Forelimb muscle (tissue), 1 donor: ENCODE results near the gene FXYD1. TPM values are rescaled to one million over a fixed set of nuclear protein-coding genes. Genes with fewer than 3 reads are reported as not detected.

ENCODE experiments used
- DNase-seq: peaks from one replicate; pipeline ENCODE4 v3.0.0-alpha.2; 2013; ENCODE audit warnings: low read depth
- polyA plus RNA-seq: library from polyadenylated mRNA; unstranded; fragments of 120-200 nt; gene quantifications from one replicate; pipeline ENCODE4 v1.2.1, GENCODE V29; 2013; ENCODE audit not compliant: insufficient read length

Gene FXYD1
- polyA plus RNA-seq, 1 donor, result 261 TPM

GRCh38 chr19:35107545-35107944, 31.1 kb upstream of the FXYD1 start:
- DNase-seq, result no peak

GRCh38 chr19:35108730-35109129, 29.9 kb upstream of the FXYD1 start:
- no peak for DNase-seq

GRCh38 chr19:35109395-35110112, 29.1 kb upstream of the FXYD1 start:
- no peak for DNase-seq

GRCh38 chr19:35110974-35111373, 27.6 kb upstream of the FXYD1 start:
- no peak for DNase-seq

- DNase-seq, result no peak
Observed at GRCh38 chr19:35112995-35113688, 25.5 kb upstream of the FXYD1 start.

- no peak for DNase-seq
Observed at GRCh38 chr19:35114353-35115176, 24.1 kb upstream of the FXYD1 start.

- no peak for DNase-seq
Observed at GRCh38 chr19:35115177-35115951, 23.3 kb upstream of the FXYD1 start, which contains the start of gene FXYD3. FXYD3 (plus strand) TSS chr19:35115823; CDS start chr19:35119377, 3,554 bp downstream.

GRCh38 chr19:35116072-35116801, 22.4 kb upstream of the FXYD1 start:
- DNase-seq, result no peak

GRCh38 chr19:35117116-35117515, 21.5 kb upstream of the FXYD1 start:
- DNase-seq, result no peak

GRCh38 chr19:35117799-35118198, 20.8 kb upstream of the FXYD1 start:
- DNase-seq, result no peak

- DNase-seq, result no peak
Observed at GRCh38 chr19:35118268-35119020, 20.2 kb upstream of the FXYD1 start.

GRCh38 chr19:35119091-35119490, 19.5 kb upstream of the FXYD1 start:
- no peak for DNase-seq

GRCh38 chr19:35119578-35120155, 19.0 kb upstream of the FXYD1 start:
- DNase-seq, result no peak

GRCh38 chr19:35120492-35120891, 18.1 kb upstream of the FXYD1 start:
- DNase-seq, result no peak

- no peak for DNase-seq
Observed at GRCh38 chr19:35120898-35121297, 17.7 kb upstream of the FXYD1 start.

GRCh38 chr19:35122687-35123551, 15.7 kb upstream of the FXYD1 start:
- no peak for DNase-seq

- no peak for DNase-seq
Observed at GRCh38 chr19:35123573-35123972, 15.1 kb upstream of the FXYD1 start.
